Common myeloid progenitor, CD34-positive (primary cell): Measurements from ENCODE around the gene IGLL5.

Experiments
- CTCF ChIA-PET: fragments of 350-600 bp; sonication (Branson Sonifier 250); formaldehyde crosslinking; loops from one replicate; lab custom pipeline; 2021; ENCODE audit warnings: antibody characterized with exemption; lab: Charles Lee
- POLR2A ChIA-PET: fragments of 350-600 bp; sonication (Branson Sonifier 250); formaldehyde crosslinking; loops from one replicate; lab custom pipeline; 2021; ENCODE audit warnings: antibody characterized with exemption; lab: Charles Lee
- DNase-seq, 3 donors: peaks; one replicate each; pipeline versions ENCODE4 v3.0.0 to v3.0.0-alpha.2; 2013
- H3K27ac ChIP-seq, 2 experiments: 1 replicate in 1 of 2; 2 replicates in 1 of 2; pipeline ENCODE4 v1.7.0; 2013; ENCODE audit warnings: inconsistent platforms in 2 of 2, low read length in 2 of 2, mild to moderate bottlenecking in 2 of 2, low read depth in 1 of 2, moderate library complexity in 1 of 2; ENCODE audit not compliant: severe bottlenecking in 2 of 2, insufficient read depth in 1 of 2, poor library complexity in 1 of 2
- H3K27me3 ChIP-seq, 5 experiments: replicated peaks in 2 of 5; 1 replicate in 3 of 5; 2 replicates in 2 of 5; pipeline versions ENCODE4 v1.6.1 to v1.7.0; 2013; ENCODE audit warnings: low read length in 4 of 5, mild to moderate bottlenecking in 2 of 5, moderate library complexity in 2 of 5, inconsistent platforms in 1 of 5; ENCODE audit not compliant: insufficient read depth in 5 of 5, control insufficient read depth in 4 of 5
- H3K36me3 ChIP-seq, 4 experiments: 1 replicate in 2 of 4; 2 replicates in 2 of 4; pipeline versions ENCODE4 v1.6.1 to v1.7.0; 2013; ENCODE audit warnings: low read length in 3 of 4, control low read depth in 1 of 4, mild to moderate bottlenecking in 1 of 4; ENCODE audit not compliant: control insufficient read depth in 4 of 4, insufficient read depth in 4 of 4
- H3K4me1 ChIP-seq, 4 experiments: 1 replicate in 3 of 4; 2 replicates in 1 of 4; pipeline versions ENCODE4 v1.6.1 to v1.7.1; 2013; ENCODE audit warnings: low read length in 3 of 4, mild to moderate bottlenecking in 3 of 4, control low read depth in 1 of 4, inconsistent platforms in 1 of 4, moderate library complexity in 1 of 4; ENCODE audit not compliant: control insufficient read depth in 4 of 4, insufficient read depth in 4 of 4; ENCODE audit errors: control extremely low read depth in 1 of 4
- H3K4me3 ChIP-seq, 7 experiments: 1 replicate in 4 of 7; 2 replicates in 3 of 7; pipeline versions ENCODE4 v1.5.1 to v1.7.0; 2013; ENCODE audit warnings: mild to moderate bottlenecking in 7 of 7, low read length in 6 of 7, moderate library complexity in 6 of 7, inconsistent platforms in 2 of 7, low read depth in 2 of 7, control low read depth in 1 of 7; ENCODE audit not compliant: insufficient read depth in 4 of 7, control insufficient read depth in 1 of 7; ENCODE audit errors: extremely low read depth in 1 of 7
- H3K9me3 ChIP-seq, 5 experiments: 1 replicate in 4 of 5; 2 replicates in 1 of 5; pipeline versions ENCODE4 v1.6.1 to v1.7.1; 2013; ENCODE audit warnings: low read length in 4 of 5, mild to moderate bottlenecking in 2 of 5, inconsistent platforms in 1 of 5, low read depth in 1 of 5, moderate library complexity in 1 of 5; ENCODE audit not compliant: control insufficient read depth in 4 of 5, insufficient read depth in 2 of 5; ENCODE audit errors: control extremely low read depth in 1 of 5
- WGBS: methylation state at CpG from one replicate; pipeline ENCODE4 v1.1.5; 2013; ENCODE audit not compliant: insufficient coverage; 5-methylcytosine and 5-hydroxymethylcytosine counted together

Gene IGLL5

GRCh38 chr22:22911327-22912134 is 23.9 kb downstream of the IGLL5 start:
- no peak overlapping the region for H3K4me3 ChIP-seq
- 96% methylated on average over 10 of the region's 15 CpGs for WGBS
- no peaks in the 10 kb centered on the region for H3K27me3 ChIP-seq
- POLR2A ChIA-PET: no interaction called here
- no peak for DNase-seq
- H3K4me1 ChIP-seq: peaks cover 0 to 14% (median 4%) of the 10 kb centered on the region in 4 experiments
- no peaks in the 10 kb centered on the region for H3K36me3 ChIP-seq
- CTCF ChIA-PET: interaction anchor here (1.0 to 3.5 kb wide), 3 partner anchors 27 to 32 kb away, joined by 3 to 11 read pairs (median 6); no protein-coding TSS in a partner anchor
- no peaks in the 10 kb centered on the region for H3K9me3 ChIP-seq
- H3K27ac ChIP-seq: no peak overlapping the region

- Histone ChIP-seq H3K9me3 (no peaks in the 10 kb centered on the region), H3K27me3 (no peaks in the 10 kb centered on the region), H3K36me3 (no peaks in the 10 kb centered on the region), H3K27ac (no peak overlapping the region), H3K4me1 (peaks cover 0 to 14% (median 4%) of the 10 kb centered on the region in 4 experiments), H3K4me3 (no peak overlapping the region)
- 90% methylated on average over 6 of the region's 8 CpGs for WGBS
- DNase-seq: no peak
- POLR2A ChIA-PET: no interaction called here
- CTCF ChIA-PET: interaction anchor here (1.0 to 3.5 kb wide), 2 partner anchors 28 to 31 kb away, joined by 3 to 11 read pairs; no protein-coding TSS in a partner anchor
Measured at GRCh38 chr22:22912135-22912987, 24.7 kb downstream of the IGLL5 start.

- no peak overlapping the region for H3K4me3 ChIP-seq
- POLR2A ChIA-PET: no interaction called here
- no peaks in the 10 kb centered on the region for H3K27me3 ChIP-seq
- DNase-seq: no peak
- no peak overlapping the region for H3K27ac ChIP-seq
- WGBS: 100% methylated on average over 5 of the region's 7 CpGs
- CTCF ChIA-PET: interaction anchor here (1.0 to 3.5 kb wide), 4 partner anchors 19 to 41 kb away, joined by 3 to 11 read pairs (median 4); no protein-coding TSS in a partner anchor
- H3K36me3 ChIP-seq: no peaks in the 10 kb centered on the region
- H3K4me1 ChIP-seq: peaks cover 0 to 14% (median 4%) of the 10 kb centered on the region in 4 experiments
- no peaks in the 10 kb centered on the region for H3K9me3 ChIP-seq
Measured at GRCh38 chr22:22912988-22913253, 25.3 kb downstream of the IGLL5 start.

GRCh38 chr22:22913989-22914388 is 26.4 kb downstream of the IGLL5 start:
- Histone ChIP-seq H3K27ac (no peak overlapping the region), H3K4me1 (peaks cover 0 to 14% (median 4%) of the 10 kb centered on the region in 4 experiments), H3K9me3 (no peaks in the 10 kb centered on the region), H3K36me3 (no peaks in the 10 kb centered on the region), H3K27me3 (no peaks in the 10 kb centered on the region), H3K4me3 (no peak overlapping the region)
- 92% methylated on average over 2 of the region's 5 CpGs for WGBS
- ChIA-PET POLR2A (no interaction called here), CTCF (interaction anchor here (1.1 to 3.5 kb wide), 3 partner anchors 18 to 40 kb away, joined by 3 to 11 read pairs (median 5); no protein-coding TSS in a partner anchor)
- peak in 2 of 3 donors; percentile 38 to 61 for DNase-seq

GRCh38 chr22:22914726-22915669 is 27.4 kb downstream of the IGLL5 start:
- Histone ChIP-seq H3K27ac (no peak overlapping the region), H3K4me1 (peaks cover 0 to 14% (median 4%) of the 10 kb centered on the region in 4 experiments), H3K9me3 (no peaks in the 10 kb centered on the region), H3K36me3 (no peaks in the 10 kb centered on the region), H3K4me3 (no peak overlapping the region), H3K27me3 (no peaks in the 10 kb centered on the region)
- WGBS: 97% methylated on average over 10 of the region's 11 CpGs
- no peak for DNase-seq
- ChIA-PET POLR2A (no interaction called here), CTCF (interaction anchor here (1.0 to 3.5 kb wide), 4 partner anchors 17 to 105 kb away, joined by 3 to 11 read pairs (median 4); no protein-coding TSS in a partner anchor)

GRCh38 chr22:22915670-22916035 is 28.0 kb downstream of the IGLL5 start:
- no peaks in the 10 kb centered on the region for H3K36me3 ChIP-seq
- DNase-seq: no peak
- WGBS: 96% methylated on average over 5 of the region's 6 CpGs
- ChIA-PET POLR2A (no interaction called here), CTCF (interaction anchor here (1.0 to 1.2 kb wide), 2 partner anchors 28 to 105 kb away, joined by 3 read pairs; no protein-coding TSS in a partner anchor)
- H3K27ac ChIP-seq: no peak overlapping the region
- peaks cover 0 to 14% (median 4%) of the 10 kb centered on the region in 4 experiments for H3K4me1 ChIP-seq
- H3K27me3 ChIP-seq: no peaks in the 10 kb centered on the region
- no peak overlapping the region for H3K4me3 ChIP-seq
- no peaks in the 10 kb centered on the region for H3K9me3 ChIP-seq
